ENCODE measurements around the gene CDON.

Gene CDON

GRCh38 chr11:125951731-125952130, 110.9 kb downstream of the CDON start:
- ATAC-seq (replicated peaks): no peak
- Mint-ChIP-seq H3K36me3 (ENCODE audit: insufficient read depth) (no peaks in the 10 kb centered on the region), H3K4me3 (no peak overlapping the region), H3K4me1 (ENCODE audit: low read depth in 2 of 2) (no peaks in the 10 kb centered on the region), H3K27ac (no peak overlapping the region), H3K27me3 (peaks cover 9 to 71% of the 10 kb centered on the region in 2 donors), H3K9me3 (no peaks in the 10 kb centered on the region)
- no peak for DNase-seq

- H3K4me3 Mint-ChIP-seq: no peak overlapping the region
- peaks cover 9 to 75% of the 10 kb centered on the region in 2 donors for H3K27me3 Mint-ChIP-seq
- ATAC-seq (replicated peaks) (no peak), DNase-seq (no peak)
- no peaks in the 10 kb centered on the region for H3K36me3 Mint-ChIP-seq (ENCODE audit: insufficient read depth)
- no peaks in the 10 kb centered on the region for H3K4me1 Mint-ChIP-seq (ENCODE audit: low read depth in 2 of 2)
- no peak overlapping the region for H3K27ac Mint-ChIP-seq
- H3K9me3 Mint-ChIP-seq: no peaks in the 10 kb centered on the region
Observed at GRCh38 chr11:125950696-125951651, 111.7 kb downstream of the CDON start.

GRCh38 chr11:125950178-125950490, 112.5 kb downstream of the CDON start:
- no peak for DNase-seq
- no peaks in the 10 kb centered on the region for H3K36me3 Mint-ChIP-seq (ENCODE audit: insufficient read depth)

GRCh38 chr11:125949271-125950177, 113.1 kb downstream of the CDON start:
- DNase-seq: no peak
- Mint-ChIP-seq H3K4me3 (no peak overlapping the region), H3K4me1 (ENCODE audit: low read depth in 2 of 2) (no peaks in the 10 kb centered on the region), H3K27ac (no peak overlapping the region), H3K27me3 (peaks cover 8 to 75% of the 10 kb centered on the region in 2 donors), H3K9me3 (no peaks in the 10 kb centered on the region), H3K36me3 (ENCODE audit: insufficient read depth) (no peaks in the 10 kb centered on the region)
- ATAC-seq (replicated peaks): no peak

More at GRCh38 chr11:125950178-125950490, 112.5 kb downstream of the CDON start:
- Mint-ChIP-seq H3K4me3 (no peak overlapping the region), H3K9me3 (no peaks in the 10 kb centered on the region), H3K4me1 (ENCODE audit: low read depth in 2 of 2) (no peaks in the 10 kb centered on the region), H3K27me3 (peaks cover 9 to 75% of the 10 kb centered on the region in 2 donors), H3K27ac (no peak overlapping the region)
- no peak for ATAC-seq (replicated peaks)

GRCh38 chr11:125948278-125949051, 114.2 kb downstream of the CDON start:
- Mint-ChIP-seq H3K9me3 (no peaks in the 10 kb centered on the region), H3K27me3 (peaks cover 16 to 79% of the 10 kb centered on the region in 2 donors), H3K4me3 (no peak overlapping the region), H3K4me1 (ENCODE audit: low read depth in 2 of 2) (peaks cover 0 to 3% of the 10 kb centered on the region in 2 donors), H3K27ac (no peak overlapping the region), H3K36me3 (ENCODE audit: insufficient read depth) (no peaks in the 10 kb centered on the region)
- ATAC-seq (replicated peaks) (no peak), DNase-seq (no peak)

- DNase-seq: no peak
- H3K4me1 Mint-ChIP-seq (ENCODE audit: low read depth in 2 of 2): peaks cover 0 to 3% of the 10 kb centered on the region in 2 donors
- no peak overlapping the region for H3K4me3 Mint-ChIP-seq
- H3K36me3 Mint-ChIP-seq (ENCODE audit: insufficient read depth): no peaks in the 10 kb centered on the region
- peaks cover 16 to 79% of the 10 kb centered on the region in 2 donors for H3K27me3 Mint-ChIP-seq
- ATAC-seq (replicated peaks): no peak
- H3K27ac Mint-ChIP-seq: no peak overlapping the region
- no peaks in the 10 kb centered on the region for H3K9me3 Mint-ChIP-seq
Observed at GRCh38 chr11:125947419-125948277, 115.0 kb downstream of the CDON start.

GRCh38 chr11:125946712-125947418, 115.8 kb downstream of the CDON start:
- ATAC-seq (replicated peaks) (no peak), DNase-seq (no peak)
- Mint-ChIP-seq H3K36me3 (ENCODE audit: insufficient read depth) (no peaks in the 10 kb centered on the region), H3K9me3 (no peaks in the 10 kb centered on the region), H3K27me3 (peaks cover 20 to 77% of the 10 kb centered on the region in 2 donors), H3K4me1 (ENCODE audit: low read depth in 2 of 2) (peaks cover 7 to 8% of the 10 kb centered on the region in 2 donors), H3K4me3 (no peak overlapping the region), H3K27ac (no peak overlapping the region)

GRCh38 chr11:125945797-125946520, 116.7 kb downstream of the CDON start, which contains the start of gene VSIG10L2:
Gene VSIG10L2 (plus strand): TSS chr11:125946044. CDS start chr11:125946056, 12 bp downstream.
- H3K27ac Mint-ChIP-seq: no peak within 1 kb of the TSS

GRCh38 chr11:125945011-125945796, 117.5 kb downstream of the CDON start:
- Mint-ChIP-seq H3K27ac (no peak overlapping the region), H3K4me3 (no peak overlapping the region), H3K4me1 (ENCODE audit: low read depth in 2 of 2) (peaks cover 8 to 9% of the 10 kb centered on the region in 2 donors), H3K9me3 (no peaks in the 10 kb centered on the region), H3K27me3 (peaks cover 20 to 60% of the 10 kb centered on the region in 2 donors), H3K36me3 (ENCODE audit: insufficient read depth) (no peaks in the 10 kb centered on the region)
- ATAC-seq (replicated peaks) (no peak), DNase-seq (no peak)

More at GRCh38 chr11:125945797-125946520, 116.7 kb downstream of the CDON start, which contains the start of gene VSIG10L2:
- no peak for DNase-seq
- Mint-ChIP-seq H3K9me3 (no peaks in the 10 kb centered on the region), H3K36me3 (ENCODE audit: insufficient read depth) (no peaks in the 10 kb centered on the region), H3K4me3 (no peak within 1 kb of the TSS), H3K27me3 (peaks cover 20 to 68% of the 10 kb centered on the region in 2 donors), H3K4me1 (ENCODE audit: low read depth in 2 of 2) (peaks cover 8 to 9% of the 10 kb centered on the region in 2 donors)
- ATAC-seq (replicated peaks): no peak

GRCh38 chr11:125944350-125945010, 118.2 kb downstream of the CDON start:
- H3K27me3 Mint-ChIP-seq: peaks cover 20 to 53% of the 10 kb centered on the region in 2 donors
- no peak for DNase-seq
- H3K4me3 Mint-ChIP-seq: no peak overlapping the region
- no peaks in the 10 kb centered on the region for H3K9me3 Mint-ChIP-seq
- H3K4me1 Mint-ChIP-seq (ENCODE audit: low read depth in 2 of 2): peaks cover 8 to 9% of the 10 kb centered on the region in 2 donors
- no peak overlapping the region for H3K27ac Mint-ChIP-seq
- no peak for ATAC-seq (replicated peaks)
- H3K36me3 Mint-ChIP-seq (ENCODE audit: insufficient read depth): no peaks in the 10 kb centered on the region
